Cardiac muscle cell (in vitro differentiated cells and primary cell): ENCODE results near the gene PLD6. TPM values are rescaled to one million over a fixed set of nuclear protein-coding genes. Genes with fewer than 3 reads are reported as not detected.
A peak's percentile ranks its signal among the peaks of the same experiment; 100 is the strongest.

Experiments used
- DNase-seq, 2 donors: peaks; one replicate each; pipeline versions ENCODE4 v3.0.0 to v3.0.0-alpha.2; 2010 to 2017; ENCODE audit warnings: low read depth in 1 of 2, low spot score in 1 of 2
- H3K27ac ChIP-seq: fragments of 200-600 bp; sonication (generic); 2 replicates; pipeline ENCODE4 v1.5.1; 2016
- H3K27me3 ChIP-seq: fragments of 200-600 bp; sonication (generic); 2 replicates; pipeline ENCODE4 v1.6.0; 2016; ENCODE audit warnings: control low read depth
- H3K36me3 ChIP-seq: fragments of 200-600 bp; sonication (generic); 2 replicates; pipeline ENCODE4 v1.5.1; 2016; ENCODE audit warnings: control low read depth
- H3K4me1 ChIP-seq: fragments of 200-600 bp; sonication (generic); 2 replicates; pipeline ENCODE4 v1.8.1; 2017; ENCODE audit warnings: low read depth, mild to moderate bottlenecking, mixed run types
- H3K4me3 ChIP-seq: fragments of 200-600 bp; sonication (generic); 2 replicates; pipeline ENCODE4 v1.5.1; 2016; ENCODE audit warnings: mild to moderate bottlenecking
- H3K9me3 ChIP-seq: fragments of 200-600 bp; sonication (generic); 2 replicates; pipeline ENCODE4 v1.5.1; 2017; ENCODE audit warnings: low read depth, mild to moderate bottlenecking, control low read depth
- CTCF ChIP-seq: IDR thresholded peaks from 2 replicates; pipeline ENCODE4 v1.5.1; 2012; ENCODE audit warnings: low read depth, mild to moderate bottlenecking, low read length
- polyA plus RNA-seq: library from polyadenylated mRNA; unstranded; fragments of >200 nt; fragmentation: Nextera tagmentation; extraction: Ambion mirVana; gene quantifications from 2 replicates; pipeline ENCODE4 v1.2.1, GENCODE V29; 2016
- total RNA-seq: library from RNA; depleted of rRNA; stranded (reverse); fragments of >200 nt; gene quantifications from 2 replicates; pipeline ENCODE4 v1.2.3, GENCODE V29; 2016

PLD6 gene
- total and polyA plus RNA-seq, 2 experiments from 2014 or later: 0.51 to 1.1 TPM

- H3K36me3 ChIP-seq: peaks cover 55% of the 10 kb centered on the region
- H3K4me3 ChIP-seq: no peak overlapping the region
- no peak overlapping the region for H3K27ac ChIP-seq
- no peaks in the 10 kb centered on the region for H3K9me3 ChIP-seq
- no peak for TF ChIP-seq CTCF
- H3K27me3 ChIP-seq: no peaks in the 10 kb centered on the region
- DNase-seq: no peak
- no peaks in the 10 kb centered on the region for H3K4me1 ChIP-seq
These were observed 52.4 kb downstream of the PLD6 start for GRCh38 chr17:17153709-17154108.

- Histone ChIP-seq H3K4me1 (no peaks in the 10 kb centered on the region), H3K4me3 (no peak overlapping the region), H3K27me3 (no peaks in the 10 kb centered on the region), H3K36me3 (peaks cover 56% of the 10 kb centered on the region), H3K27ac (no peak overlapping the region), H3K9me3 (no peaks in the 10 kb centered on the region)
- TF ChIP-seq CTCF: no peak
- DNase-seq: no peak
These were observed 53.1 kb downstream of the PLD6 start for GRCh38 chr17:17153071-17153470.

GRCh38 chr17:17152385-17152784 lies 53.7 kb downstream of the PLD6 start:
- TF ChIP-seq CTCF: no peak
- no peaks in the 10 kb centered on the region for H3K4me1 ChIP-seq
- H3K9me3 ChIP-seq: no peaks in the 10 kb centered on the region
- no peaks in the 10 kb centered on the region for H3K27me3 ChIP-seq
- H3K4me3 ChIP-seq: no peak overlapping the region
- no peak overlapping the region for H3K27ac ChIP-seq
- peak in 1 of 2 donors; percentile 15 for DNase-seq
- H3K36me3 ChIP-seq: peaks cover 57% of the 10 kb centered on the region

- Histone ChIP-seq H3K27ac (no peak overlapping the region), H3K36me3 (peaks cover 58% of the 10 kb centered on the region), H3K9me3 (no peaks in the 10 kb centered on the region), H3K4me3 (no peak overlapping the region), H3K27me3 (no peaks in the 10 kb centered on the region), H3K4me1 (no peaks in the 10 kb centered on the region)
- peak in 1 of 2 donors; percentile 94 for DNase-seq
- TF ChIP-seq CTCF: no peak
These were observed 54.2 kb downstream of the PLD6 start for GRCh38 chr17:17151962-17152361.

- no peaks in the 10 kb centered on the region for H3K27me3 ChIP-seq
- no peak for TF ChIP-seq CTCF
- H3K9me3 ChIP-seq: no peaks in the 10 kb centered on the region
- H3K4me3 ChIP-seq: no peak overlapping the region
- peak in 1 of 2 donors; percentile 49 for DNase-seq
- H3K27ac ChIP-seq: no peak overlapping the region
- H3K4me1 ChIP-seq: no peaks in the 10 kb centered on the region
- peaks cover 57% of the 10 kb centered on the region for H3K36me3 ChIP-seq
These were observed 54.6 kb downstream of the PLD6 start for GRCh38 chr17:17151541-17151940.

- Histone ChIP-seq H3K27me3 (no peaks in the 10 kb centered on the region), H3K9me3 (no peaks in the 10 kb centered on the region), H3K4me3 (no peak overlapping the region), H3K27ac (no peak overlapping the region), H3K4me1 (no peaks in the 10 kb centered on the region), H3K36me3 (peaks cover 57% of the 10 kb centered on the region)
- peak in 1 of 2 donors; percentile 70 for DNase-seq
- TF ChIP-seq CTCF: no peak
These were observed 55.1 kb downstream of the PLD6 start for GRCh38 chr17:17151055-17151454.
